ENCODE measurements around the gene ZNF608.

Gene ZNF608

GRCh38 chr5:124719113-124719967, 27.1 kb downstream of the ZNF608 start:
- no peak for DNase-seq (ENCODE audit: low read depth in 2 of 2)

DNA sequence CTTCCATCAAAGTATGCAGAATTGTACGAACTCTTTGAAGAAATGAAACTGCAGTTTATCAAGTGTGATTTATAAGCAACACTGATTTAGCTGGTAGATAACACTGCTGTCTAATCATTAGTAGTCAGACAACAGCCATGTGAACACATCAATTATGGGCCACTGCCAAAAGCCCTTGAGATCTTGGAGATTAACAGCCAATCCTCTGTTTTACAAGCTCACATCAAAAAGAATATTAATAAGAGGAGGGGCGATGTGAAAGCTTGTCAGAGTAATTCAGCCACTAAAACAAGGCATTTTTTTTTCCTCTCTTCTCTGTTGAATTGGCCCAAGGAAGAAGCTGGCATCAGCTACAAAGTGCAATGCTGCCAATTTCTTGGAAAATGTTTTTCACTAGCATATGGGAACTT, 28.1 kb downstream of the ZNF608 start:
- no peak for DNase-seq (ENCODE audit: low read depth in 2 of 2)

DNA sequence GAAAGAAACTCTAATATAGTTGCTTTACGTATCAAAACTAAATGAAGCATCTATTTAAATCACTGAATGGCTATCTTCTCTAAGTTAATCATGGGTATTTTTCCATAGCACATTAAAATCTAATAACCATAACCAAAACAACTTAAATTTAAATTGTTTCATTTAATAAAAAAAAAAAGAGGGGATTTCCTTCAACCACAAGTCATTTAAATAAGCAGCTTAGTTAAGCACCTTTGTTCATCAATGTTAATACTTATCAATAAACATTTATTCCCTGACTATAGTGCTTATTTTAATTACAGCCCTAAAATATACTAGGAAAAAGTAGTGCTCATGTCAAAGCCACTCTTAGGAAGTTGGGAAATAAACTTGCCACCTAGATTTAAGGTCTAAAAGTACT, 30.3 kb downstream of the ZNF608 start:
- DNase-seq (ENCODE audit: low read depth in 2 of 2) = no peak

DNA sequence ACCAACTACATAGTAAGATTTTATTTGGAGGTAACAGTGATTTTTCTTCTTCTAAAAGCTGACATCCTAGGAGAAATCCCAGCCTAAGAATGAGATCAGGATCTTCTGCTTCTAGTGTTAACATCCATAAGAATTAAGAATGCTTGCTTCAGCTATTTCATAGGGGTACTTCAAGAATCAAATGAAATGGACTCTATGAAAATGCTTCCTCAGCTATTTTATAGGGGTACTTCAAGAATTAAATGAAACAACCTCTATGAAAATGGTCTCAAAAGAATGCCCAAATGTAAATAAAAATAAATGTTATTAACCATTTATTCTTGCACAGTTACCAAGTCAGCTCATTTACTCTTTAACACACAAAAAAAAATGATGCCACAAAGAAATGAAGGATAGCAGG, 31.5 kb downstream of the ZNF608 start:
- no peak for DNase-seq (ENCODE audit: low read depth in 2 of 2)

- no peak for DNase-seq (ENCODE audit: low read depth in 2 of 2)
These were observed 32.8 kb downstream of the ZNF608 start for GRCh38 chr5:124713595-124713994.

DNA sequence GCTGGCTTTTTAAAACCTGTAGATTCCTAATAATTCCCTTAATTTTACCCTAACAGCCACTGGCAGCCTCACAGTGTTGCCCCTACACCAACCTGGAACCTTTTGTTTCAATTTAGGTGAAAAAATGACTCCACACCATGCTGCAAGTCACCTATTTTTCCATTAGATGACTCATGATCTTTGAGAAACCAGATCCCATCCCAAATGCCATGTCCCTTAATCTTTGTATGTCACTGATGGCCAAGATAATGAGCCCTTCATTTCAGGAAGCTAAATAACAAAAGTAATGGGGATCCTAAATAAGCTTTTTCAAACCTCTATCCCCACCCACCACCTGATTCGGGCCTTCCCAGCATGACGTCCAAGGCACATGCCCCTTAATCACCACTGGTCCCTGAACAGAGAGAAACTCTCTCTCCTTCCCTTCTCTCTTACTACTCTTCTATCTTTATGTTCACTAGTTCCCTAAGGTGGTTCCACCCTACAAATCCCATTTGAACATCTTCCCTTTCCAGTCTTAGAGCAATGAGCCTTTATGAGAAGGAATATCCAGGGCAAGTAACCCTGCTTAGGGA, 33.6 kb downstream of the ZNF608 start:
- DNase-seq (ENCODE audit: low read depth in 2 of 2) = no peak

DNA sequence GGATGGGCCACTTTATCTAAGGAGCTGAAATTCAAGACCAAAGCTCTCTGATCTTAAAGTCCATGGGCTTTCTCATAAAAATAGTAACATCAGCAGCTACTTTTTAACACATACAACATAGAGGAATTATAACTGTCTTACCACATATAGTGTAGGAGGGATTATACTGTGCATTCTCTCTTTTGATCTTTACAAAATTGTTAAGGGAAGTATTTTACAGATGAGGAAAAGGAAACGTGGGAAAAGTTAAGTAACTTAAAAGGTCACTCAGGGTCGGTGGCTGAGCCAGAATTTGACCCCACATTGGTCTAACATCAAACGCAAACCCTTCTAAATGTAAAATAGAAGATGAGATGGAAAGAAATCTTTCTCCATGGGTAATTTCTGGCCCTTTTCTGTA, 38.4 kb downstream of the ZNF608 start:
- DNase-seq (ENCODE audit: low read depth in 2 of 2) = no peak

DNA sequence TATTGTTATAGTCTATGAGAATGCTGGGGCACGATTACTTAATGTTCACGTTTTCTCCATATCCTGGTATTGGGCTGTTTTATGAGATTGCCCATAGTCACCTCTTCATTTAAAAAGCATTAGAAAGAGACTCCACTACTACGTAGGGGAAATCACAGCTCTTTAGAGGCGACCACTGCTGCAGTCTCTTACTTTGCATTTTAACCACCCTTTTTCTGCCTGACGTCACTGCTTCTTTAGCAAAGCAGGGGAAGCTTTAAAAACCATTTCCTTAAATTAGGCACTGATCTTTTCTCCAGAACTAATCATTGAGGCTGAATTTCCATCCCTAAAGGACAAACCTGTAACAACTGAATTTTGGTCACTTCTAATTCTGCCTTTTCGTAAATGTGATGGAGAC, 38.9 kb downstream of the ZNF608 start:
- DNase-seq (ENCODE audit: low read depth in 2 of 2) = no peak

- no peak for DNase-seq (ENCODE audit: low read depth in 2 of 2)
These were observed 39.6 kb downstream of the ZNF608 start for GRCh38 chr5:124706729-124707361.

DNA sequence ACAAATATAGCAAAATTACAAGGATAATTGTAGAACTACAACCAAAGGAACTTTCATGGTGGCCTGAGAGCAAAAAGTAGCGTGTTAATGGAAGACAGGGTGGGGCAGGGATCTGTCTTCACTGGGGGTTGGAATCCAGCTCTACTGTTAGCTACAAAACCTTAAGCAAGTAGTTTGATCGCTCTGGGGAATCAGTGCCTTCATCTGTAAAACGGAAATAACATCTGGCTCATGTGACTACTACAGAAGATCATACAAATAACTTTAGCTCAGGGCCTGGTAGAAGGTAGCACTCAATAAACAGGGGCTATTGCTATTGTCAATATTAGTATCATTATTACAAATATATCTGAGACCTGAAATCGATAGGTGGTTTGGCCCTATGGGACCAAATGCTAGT, 40.4 kb downstream of the ZNF608 start:
- DNase-seq (ENCODE audit: low read depth in 2 of 2) = no peak

DNA sequence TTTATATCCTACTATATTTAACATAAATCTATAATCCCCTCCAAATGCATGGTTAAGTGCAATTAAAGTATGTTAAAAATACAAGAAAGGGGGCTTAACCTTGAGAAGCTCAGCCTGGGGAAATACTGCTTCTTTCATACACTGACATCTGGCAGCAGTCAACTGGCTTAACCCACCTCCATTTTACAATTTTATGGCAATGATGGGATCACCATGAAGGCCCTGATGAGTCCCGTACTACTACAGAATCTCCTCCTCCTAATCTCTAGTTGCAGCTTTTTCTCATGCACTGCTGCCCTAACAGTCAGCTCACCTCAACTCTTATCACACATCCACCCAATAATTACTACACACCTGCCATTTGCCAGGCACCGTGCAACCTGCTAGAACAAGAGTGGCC, 40.9 kb downstream of the ZNF608 start:
- DNase-seq (ENCODE audit: low read depth in 2 of 2) = no peak

GRCh38 chr5:124704594-124705284, 41.7 kb downstream of the ZNF608 start:
- no peak for DNase-seq (ENCODE audit: low read depth in 2 of 2)

- no peak for DNase-seq (ENCODE audit: low read depth in 2 of 2)
These were observed 42.4 kb downstream of the ZNF608 start for GRCh38 chr5:124703995-124704394.

- no peak for DNase-seq (ENCODE audit: low read depth in 2 of 2)
These were observed 43.9 kb downstream of the ZNF608 start for GRCh38 chr5:124702525-124702924.

- DNase-seq (ENCODE audit: low read depth in 2 of 2) = no peak
These were observed 44.5 kb downstream of the ZNF608 start for GRCh38 chr5:124701873-124702425.

- DNase-seq (ENCODE audit: low read depth in 2 of 2) = no peak
These were observed 45.4 kb downstream of the ZNF608 start for GRCh38 chr5:124701016-124701415.

DNA sequence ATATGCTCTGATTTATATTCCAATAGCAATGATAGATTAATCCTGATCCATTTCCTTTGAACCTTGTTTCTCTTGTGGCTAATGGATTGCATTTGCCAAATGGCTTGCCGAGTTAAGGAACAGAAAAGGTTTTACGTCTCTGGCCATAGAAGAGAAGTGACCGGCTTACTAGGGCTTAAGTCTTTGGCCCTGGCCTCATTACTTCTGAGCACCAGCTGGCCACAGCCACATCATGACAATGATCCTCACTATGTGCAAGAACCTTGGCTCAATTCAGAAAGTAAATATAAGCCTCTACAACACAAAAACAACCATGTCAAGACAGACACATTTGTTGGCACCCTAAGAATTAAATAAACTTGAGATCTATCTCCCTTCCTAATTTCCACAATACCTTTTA, 46.1 kb downstream of the ZNF608 start:
- no peak for DNase-seq (ENCODE audit: low read depth in 2 of 2)

DNA sequence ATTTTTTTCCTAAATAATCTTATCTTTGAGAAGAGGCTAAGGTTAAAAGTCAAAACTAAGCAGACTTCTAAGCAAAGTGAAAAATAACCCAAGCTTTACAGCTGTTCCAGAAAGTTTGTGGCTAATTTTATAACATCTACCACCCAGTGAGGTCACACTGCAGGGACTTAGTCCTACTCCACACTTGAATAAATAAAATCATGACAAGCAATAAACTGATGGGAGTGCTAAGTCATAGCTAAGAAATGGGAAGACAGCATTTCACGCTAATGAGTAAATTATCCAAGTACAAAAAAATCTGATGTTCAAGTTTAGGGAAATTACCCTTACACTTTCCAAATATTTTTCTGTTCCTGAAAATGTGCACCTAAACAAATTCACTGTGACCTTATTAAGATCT, 47.7 kb downstream of the ZNF608 start:
- DNase-seq (ENCODE audit: low read depth in 2 of 2) = no peak

- DNase-seq (ENCODE audit: low read depth in 2 of 2) = no peak
These were observed 48.4 kb downstream of the ZNF608 start for GRCh38 chr5:124697933-124698591.

DNA sequence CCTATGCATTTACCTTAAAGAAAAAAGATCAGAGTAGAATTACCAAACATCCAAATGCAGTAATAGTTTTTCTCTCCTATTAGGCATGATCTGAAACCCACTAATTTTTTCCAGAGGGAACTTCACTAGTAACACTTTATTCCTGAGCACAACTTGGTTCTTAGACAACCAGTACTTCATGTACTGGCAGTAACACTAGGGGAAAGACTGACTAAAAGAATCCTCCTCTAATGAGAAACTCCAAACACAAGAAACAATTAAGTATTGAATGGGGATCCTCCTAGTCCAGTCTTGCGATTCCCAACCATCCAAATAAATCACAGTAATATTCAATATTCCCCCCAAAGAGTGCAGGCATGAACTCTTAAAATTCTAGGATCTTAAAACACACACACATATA, 48.9 kb downstream of the ZNF608 start:
- DNase-seq (ENCODE audit: low read depth in 2 of 2) = no peak

DNA sequence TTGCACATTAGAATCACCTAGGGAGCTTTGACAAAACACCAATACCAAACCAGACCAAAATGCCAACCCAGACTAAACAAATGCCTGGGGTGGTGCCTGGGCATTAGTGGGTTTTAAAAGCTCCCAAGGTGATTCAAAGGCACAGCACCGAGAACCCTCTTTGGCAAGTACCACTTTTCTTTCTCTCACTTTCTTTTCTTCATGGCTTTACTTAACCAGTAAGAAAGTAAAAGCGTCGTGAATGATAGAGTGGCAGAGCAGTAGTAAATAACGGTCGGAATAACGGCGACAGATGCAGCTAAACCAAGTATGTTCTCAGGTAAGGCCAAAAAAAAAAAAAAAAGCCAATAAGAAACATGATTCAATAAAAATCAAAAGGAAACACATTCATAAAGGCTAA, 49.5 kb downstream of the ZNF608 start:
- no peak for DNase-seq (ENCODE audit: low read depth in 2 of 2)
